HG02571 (cell line): ENCODE measurements around the gene TUBGCP2.
"Not testable (repeated sequence)": the region's sequence is repeated elsewhere in the genome, so short reads cannot be mapped to it uniquely, and the experiment has no call there.

Experiments
- ATAC-seq: cut with Tn5 transposase; IDR thresholded peaks from one replicate; pipeline ENCODE4 v1.9.1; 2021; ENCODE audit warnings: mild to moderate bottlenecking, moderate library complexity; ENCODE audit not compliant: unreplicated experiment

Gene TUBGCP2

GRCh38 chr10:133326745-133327650 is 18.3 kb upstream of the TUBGCP2 start:
- ATAC-seq: no peak

GRCh38 chr10:133326223-133326551 is 17.5 kb upstream of the TUBGCP2 start:
- ATAC-seq: no peak

- no peak for ATAC-seq
Observed at GRCh38 chr10:133325440-133326222, 17.0 kb upstream of the TUBGCP2 start.

GRCh38 chr10:133324857-133325260 is 16.2 kb upstream of the TUBGCP2 start:
- no peak for ATAC-seq

DNA sequence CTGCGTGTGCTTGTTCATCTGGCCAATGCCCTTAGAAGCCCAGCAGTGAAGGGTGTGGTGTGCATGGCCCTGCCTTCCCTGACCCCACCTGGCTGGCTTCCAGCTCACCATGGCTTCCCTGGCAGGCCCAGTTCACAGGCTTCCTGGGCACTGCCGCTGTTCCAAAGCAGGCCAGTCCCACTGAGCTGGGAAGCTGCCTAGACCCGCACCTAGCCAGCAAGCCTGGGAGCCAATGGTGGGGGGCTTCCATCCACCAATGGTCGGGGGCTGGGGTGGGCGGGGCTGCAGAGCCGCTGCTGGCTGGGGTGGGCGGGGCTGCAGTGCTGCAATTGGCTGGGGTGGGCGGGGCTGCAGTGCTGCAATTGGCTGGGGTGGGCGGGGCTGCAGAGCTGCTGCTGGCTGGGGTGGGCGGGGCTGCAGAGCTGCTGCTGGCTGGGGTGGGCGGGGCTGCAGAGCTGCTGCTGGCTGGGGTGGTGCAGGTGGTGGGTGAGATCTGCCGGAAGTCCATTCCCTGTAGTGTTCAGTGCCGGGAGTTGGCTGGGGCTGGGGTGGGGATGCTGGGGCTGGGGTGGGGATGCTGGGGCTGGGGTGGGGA is 15.6 kb upstream of the TUBGCP2 start:
- no peak for ATAC-seq

DNA sequence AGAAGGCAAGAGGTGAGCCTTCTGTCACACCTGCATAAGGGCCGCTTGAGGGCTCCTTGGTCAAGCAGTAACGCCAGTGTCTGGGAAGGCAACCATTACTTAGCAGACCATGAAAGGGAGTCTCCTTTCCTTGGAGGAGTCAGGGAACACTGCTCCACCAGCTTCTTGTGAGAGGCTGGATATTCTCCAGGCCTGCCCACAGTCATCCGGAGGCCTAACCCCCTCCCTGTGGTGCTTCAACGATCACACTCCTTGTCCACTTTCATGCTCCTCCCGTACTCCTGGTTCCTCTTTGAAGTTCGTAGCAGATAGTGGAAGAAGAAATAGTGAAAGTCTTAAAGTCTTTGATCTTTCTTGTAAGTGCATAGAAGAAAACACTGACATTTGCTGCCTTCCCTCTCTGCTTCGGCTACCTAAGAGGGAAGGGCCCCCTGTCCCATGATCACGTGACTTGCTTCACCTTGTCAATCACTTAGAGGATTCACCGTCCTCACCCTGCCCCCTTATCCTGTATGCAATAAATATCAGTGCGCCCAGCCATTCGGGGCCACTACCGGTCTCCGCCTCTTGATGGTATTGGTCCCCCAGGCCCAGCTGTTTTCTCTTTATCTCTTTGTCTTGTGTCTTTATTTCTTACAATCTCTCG is 13.5 kb upstream of the TUBGCP2 start:
- ATAC-seq: not testable (repeated sequence)

- not testable (repeated sequence) for ATAC-seq
Observed at GRCh38 chr10:133320852-133321422, 12.3 kb upstream of the TUBGCP2 start.

- ATAC-seq: peak; percentile 70
Observed at GRCh38 chr10:133318494-133319127, 9.9 kb upstream of the TUBGCP2 start.

DNA sequence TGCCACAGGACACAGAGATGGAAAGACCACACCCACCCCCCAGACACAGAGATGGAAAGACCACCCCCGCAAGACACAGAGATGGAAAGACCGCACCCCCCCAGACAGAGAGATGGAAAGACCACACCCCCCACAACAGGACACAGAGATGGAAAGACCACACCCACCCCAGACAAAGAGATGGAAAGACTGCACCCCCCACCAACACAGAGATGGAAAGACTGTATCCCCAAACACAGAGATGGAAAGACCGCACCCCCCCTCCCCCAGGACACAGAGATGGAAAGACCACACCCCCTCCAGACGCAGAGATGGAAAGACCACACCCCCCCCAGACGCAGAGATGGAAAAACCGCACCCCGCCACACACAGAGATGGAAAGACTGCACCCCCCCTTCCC is 8.1 kb upstream of the TUBGCP2 start:
- no peak for ATAC-seq

- no peak for ATAC-seq
Observed at GRCh38 chr10:133316266-133316665, 7.6 kb upstream of the TUBGCP2 start.

- no peak for ATAC-seq
Observed at GRCh38 chr10:133315847-133316246, 7.2 kb upstream of the TUBGCP2 start.

DNA sequence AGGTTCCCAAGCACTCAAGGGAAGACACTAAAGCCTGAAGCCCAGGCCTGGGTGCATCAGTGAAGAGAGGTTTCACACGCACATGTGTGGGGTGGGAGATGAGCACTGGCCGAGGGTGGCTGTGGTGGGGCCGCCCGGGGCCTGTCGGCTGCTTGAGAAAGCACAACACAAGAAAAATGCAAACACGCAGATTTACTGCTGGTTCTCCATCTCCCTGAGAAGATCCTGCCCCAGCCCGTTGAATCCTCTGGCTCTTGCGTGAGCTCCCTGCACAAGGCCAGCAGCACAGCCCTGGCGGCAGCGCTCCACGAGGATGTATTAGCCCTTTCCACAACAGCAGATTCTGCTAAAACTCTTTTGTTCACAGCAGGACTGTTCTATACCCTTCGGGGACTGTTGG is 6.2 kb upstream of the TUBGCP2 start:
- ATAC-seq: no peak

DNA sequence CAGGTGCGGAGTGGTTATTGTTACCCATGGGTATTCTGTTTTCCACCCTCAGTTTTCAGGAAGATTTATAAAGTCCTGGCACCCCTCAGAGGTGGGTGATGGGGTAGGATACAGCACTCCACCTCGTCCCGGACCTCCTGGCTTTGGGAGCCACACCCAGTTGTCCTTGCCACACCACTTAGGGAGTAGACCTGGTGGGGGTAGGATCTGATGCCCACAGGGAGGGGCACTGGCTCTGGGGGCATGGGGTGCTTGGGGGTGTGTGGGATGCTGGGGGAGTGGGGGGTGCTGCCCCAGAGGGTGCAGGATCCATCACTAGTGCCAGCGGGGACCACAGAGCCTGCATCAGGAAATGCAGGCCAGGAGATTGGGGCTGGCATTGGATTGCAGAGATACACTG is 4.5 kb upstream of the TUBGCP2 start:
- ATAC-seq: no peak

GRCh38 chr10:133312769-133313145 is 4.1 kb upstream of the TUBGCP2 start:
- ATAC-seq: no peak

DNA sequence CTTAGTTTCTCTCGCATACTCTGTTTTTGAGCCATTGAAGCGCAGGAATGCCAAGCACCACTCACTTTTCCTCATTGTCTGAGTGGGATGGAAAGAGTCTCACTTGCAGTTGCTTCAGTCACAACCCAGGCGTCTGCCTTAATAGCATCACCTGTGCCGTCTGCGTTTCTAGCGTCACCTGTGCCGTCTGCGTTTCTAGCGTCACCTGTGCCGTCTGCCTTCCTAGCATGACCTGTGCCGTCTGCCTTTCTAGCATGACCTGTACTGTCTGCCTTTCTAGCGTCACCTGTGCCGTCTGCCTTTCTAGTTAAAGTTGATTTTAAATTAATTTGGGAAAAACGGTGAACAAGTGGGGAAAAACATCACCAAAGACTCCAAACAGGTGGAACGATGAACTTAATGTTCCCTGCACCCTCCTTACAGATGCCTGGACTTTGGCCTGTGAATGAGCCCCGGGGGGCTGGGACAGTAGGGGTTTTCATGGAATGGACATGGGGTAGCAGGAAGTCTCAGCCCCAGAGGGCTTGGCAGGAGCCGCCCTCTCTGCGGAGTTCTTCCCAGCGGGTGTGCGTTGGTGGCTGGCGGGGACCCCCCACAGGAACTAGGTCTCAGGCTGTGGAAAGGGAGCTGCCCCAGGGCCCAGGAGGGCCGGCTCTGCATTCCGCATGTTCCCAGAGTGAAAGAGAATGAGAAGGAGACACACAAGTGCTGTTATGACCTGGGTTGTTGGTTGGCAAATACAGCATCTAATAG is 3.5 kb upstream of the TUBGCP2 start:
- ATAC-seq: no peak

DNA sequence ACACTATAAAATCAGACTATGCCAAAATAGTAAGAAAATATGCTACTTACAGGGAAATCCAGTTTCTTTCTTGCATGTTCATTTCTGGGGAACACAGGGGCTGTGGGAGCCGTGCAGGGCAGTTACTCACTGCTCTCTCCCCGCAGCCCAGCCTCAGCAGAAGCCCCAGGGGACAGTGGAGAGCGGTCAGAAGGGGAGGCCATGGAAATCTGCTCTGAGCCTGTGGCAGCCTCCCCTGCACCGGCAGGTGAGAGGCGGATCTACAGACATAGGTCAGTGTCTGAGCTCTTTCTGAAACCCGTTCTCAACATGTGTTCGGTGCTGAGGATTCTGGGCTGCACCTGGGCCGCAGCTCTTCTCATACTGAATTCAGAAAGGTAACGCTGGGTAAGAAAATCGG is 2.9 kb upstream of the TUBGCP2 start:
- no peak for ATAC-seq

DNA sequence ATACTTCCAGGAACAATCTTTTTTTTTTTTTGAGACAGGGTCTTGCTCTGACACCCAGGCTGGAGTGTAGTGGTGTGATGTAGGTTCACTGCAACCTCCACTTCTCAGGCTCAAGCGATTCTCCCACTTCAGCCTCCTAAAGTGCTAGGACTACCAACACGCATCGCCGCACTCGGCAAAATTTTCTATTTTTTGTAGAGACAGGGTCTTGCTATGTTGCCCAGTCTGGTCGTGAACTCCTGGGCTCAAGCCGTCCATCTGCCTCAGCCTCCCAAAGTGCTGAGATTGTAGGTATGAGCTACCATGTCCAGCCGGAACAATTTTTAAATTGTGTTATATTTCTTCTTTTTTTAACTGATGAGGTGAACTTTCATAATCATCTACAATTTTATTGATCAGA is 2.1 kb upstream of the TUBGCP2 start:
- no peak for ATAC-seq

DNA sequence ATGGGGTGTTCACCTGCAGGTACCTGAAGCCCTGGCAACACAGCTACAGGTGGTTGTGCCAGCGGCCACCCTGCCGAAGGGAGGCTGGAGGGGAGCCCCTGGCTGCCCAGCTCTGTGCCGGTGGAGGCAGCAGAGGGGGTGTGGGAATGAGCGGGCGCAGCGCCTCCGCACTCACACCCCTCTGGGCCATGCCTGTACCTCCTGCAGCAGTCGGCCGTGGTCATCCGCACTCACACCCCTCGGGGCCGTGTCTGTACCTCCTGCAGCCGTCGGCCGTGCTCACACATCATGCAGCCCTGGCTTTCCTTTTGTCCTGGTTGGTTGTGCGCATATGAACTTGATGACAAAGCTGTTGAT is 1.7 kb upstream of the TUBGCP2 start:
- ATAC-seq: no peak

DNA sequence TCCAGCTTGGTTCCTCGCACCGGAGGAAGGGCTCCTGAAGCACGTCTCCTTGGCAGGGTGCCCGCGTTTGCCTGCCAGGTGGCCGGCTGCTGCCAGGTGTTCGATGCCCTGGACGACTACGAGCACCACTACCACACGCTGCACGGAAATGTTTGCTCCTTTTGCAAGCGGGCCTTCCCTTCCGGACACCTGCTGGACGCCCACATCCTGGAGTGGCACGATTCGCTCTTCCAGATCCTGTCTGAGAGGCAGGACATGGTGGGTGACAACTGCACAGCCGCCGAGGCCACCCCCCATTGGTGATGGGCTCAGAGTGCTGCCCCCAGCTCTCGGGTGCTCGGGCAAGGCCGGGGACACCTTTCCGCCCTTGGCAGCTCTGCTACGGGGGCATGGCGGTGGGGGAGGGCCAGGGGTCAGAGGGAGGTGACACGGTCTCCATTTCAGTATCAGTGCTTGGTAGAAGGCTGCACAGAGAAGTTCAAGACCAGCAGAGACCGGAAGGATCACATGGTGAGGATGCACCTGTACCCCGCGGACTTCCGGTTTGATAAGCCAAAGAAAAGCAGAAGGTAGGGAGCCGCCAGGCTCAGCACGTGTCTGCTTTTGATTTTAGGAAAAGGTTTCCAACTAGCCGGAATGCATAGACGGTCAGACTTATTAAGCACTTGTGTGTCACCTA is 1.2 kb upstream of the TUBGCP2 start:
- ATAC-seq: no peak
